Fibroblast of lung (primary cell): Measurements from ENCODE around the gene BDH1. TPM values are rescaled to one million over a fixed set of nuclear protein-coding genes. Genes with fewer than 3 reads are reported as not detected.
A peak's percentile ranks its signal among the peaks of the same experiment; 100 is the strongest.
"Not testable (repeated sequence)": the region's sequence is repeated elsewhere in the genome, so short reads cannot be mapped to it uniquely, and the experiment has no call there.

ENCODE experiments used
- DNase-seq, 2 donors: peaks; one replicate each; pipeline versions ENCODE4 v3.0.0 to v3.0.0-alpha.2; 2010; ENCODE audit warnings: low read depth in 2 of 2
- H2AFZ ChIP-seq: 2 replicates; pipeline ENCODE4 v1.5.1; 2012; ENCODE audit warnings: low read length, control low read depth, inconsistent platforms
- H3K27ac ChIP-seq: 2 replicates; pipeline ENCODE4 v1.5.1; 2011; ENCODE audit warnings: low read length, control low read depth; ENCODE audit not compliant: insufficient read depth
- H3K27me3 ChIP-seq: 2 replicates; pipeline ENCODE4 v1.5.1; 2011; ENCODE audit warnings: mild to moderate bottlenecking, low read length; ENCODE audit not compliant: control insufficient read depth, insufficient read depth
- H3K36me3 ChIP-seq: 2 replicates; pipeline ENCODE4 v1.5.1; 2011; ENCODE audit warnings: low read length; ENCODE audit not compliant: control insufficient read depth, insufficient read depth
- H3K4me1 ChIP-seq: 2 replicates; pipeline ENCODE4 v1.5.1; 2011; ENCODE audit warnings: low read length; ENCODE audit not compliant: control insufficient read depth, insufficient read depth; ENCODE audit errors: extremely low read depth
- H3K4me2 ChIP-seq: 2 replicates; pipeline ENCODE4 v1.5.1; 2011; ENCODE audit warnings: low read length, control low read depth; ENCODE audit not compliant: insufficient read depth; ENCODE audit errors: extremely low read depth
- H3K4me3 ChIP-seq, 4 experiments: fragments of 200-600 bp in 1 of 4; sonication (generic) in 1 of 4; replicated peaks in 1 of 4; 2 replicates each; pipeline ENCODE4 v1.5.1; 2011 to 2016; ENCODE audit warnings: low read length in 4 of 4, low read depth in 3 of 4, mild to moderate bottlenecking in 3 of 4, control low read depth in 2 of 4, inconsistent platforms in 1 of 4, mixed read lengths in 1 of 4; ENCODE audit not compliant: insufficient read depth in 1 of 4; ENCODE audit errors: control extremely low read depth in 1 of 4
- H3K79me2 ChIP-seq: 2 replicates; pipeline ENCODE4 v1.5.1; 2012; ENCODE audit warnings: mild to moderate bottlenecking, low read length, inconsistent platforms; ENCODE audit not compliant: control insufficient read depth, insufficient read depth
- H3K9ac ChIP-seq: 2 replicates; pipeline ENCODE4 v1.5.1; 2011; ENCODE audit warnings: mild to moderate bottlenecking, low read length, control low read depth; ENCODE audit not compliant: insufficient read depth
- H3K9me3 ChIP-seq: 2 replicates; pipeline ENCODE4 v1.5.1; 2012; ENCODE audit warnings: low read depth, low read length; ENCODE audit not compliant: control insufficient read depth, insufficient read depth
- H4K20me1 ChIP-seq: 2 replicates; pipeline ENCODE4 v1.5.1; 2011; ENCODE audit warnings: low read length; ENCODE audit not compliant: control insufficient read depth, insufficient read depth; ENCODE audit errors: extremely low read depth
- EZH2 ChIP-seq: IDR thresholded peaks from 2 replicates; pipeline ENCODE4 v1.5.1; 2012; ENCODE audit warnings: low read length, control low read depth, mild to moderate bottlenecking; ENCODE audit errors: missing control alignments
- polyA plus RNA-seq, 2 donors: library from polyadenylated mRNA; depleted of rRNA in 1 of 2; stranded (reverse) in 1 of 2; unstranded in 1 of 2; fragments of >200 nt; gene quantifications; 2 replicates each; pipeline ENCODE4 v1.2.1, GENCODE V29; 2011 to 2012; ENCODE audit warnings: missing spikeins in 1 of 2
- total RNA-seq: library from RNA; depleted of rRNA; stranded (reverse); fragments of >200 nt; gene quantifications from 2 replicates; pipeline ENCODE4 v1.2.1, GENCODE V29; 2014
- TF ChIP-seq, protein P1 (sequence below), 2 donors: IDR thresholded peaks in 1 of 2; conservative IDR thresholded peaks in 1 of 2; 1 replicate in 1 of 2; 2 replicates in 1 of 2; pipeline ENCODE4 v1.5.1; 2011 to 2012; ENCODE audit warnings: low read length in 2 of 2, control low read depth in 1 of 2, inconsistent platforms in 1 of 2, low read depth in 1 of 2, mild to moderate bottlenecking in 1 of 2

Gene BDH1
- total and polyA plus RNA-seq, 2 donors (not counting 1 experiment from before 2014, with no cell fraction given): 0.66 to 3.1 TPM

DNA sequence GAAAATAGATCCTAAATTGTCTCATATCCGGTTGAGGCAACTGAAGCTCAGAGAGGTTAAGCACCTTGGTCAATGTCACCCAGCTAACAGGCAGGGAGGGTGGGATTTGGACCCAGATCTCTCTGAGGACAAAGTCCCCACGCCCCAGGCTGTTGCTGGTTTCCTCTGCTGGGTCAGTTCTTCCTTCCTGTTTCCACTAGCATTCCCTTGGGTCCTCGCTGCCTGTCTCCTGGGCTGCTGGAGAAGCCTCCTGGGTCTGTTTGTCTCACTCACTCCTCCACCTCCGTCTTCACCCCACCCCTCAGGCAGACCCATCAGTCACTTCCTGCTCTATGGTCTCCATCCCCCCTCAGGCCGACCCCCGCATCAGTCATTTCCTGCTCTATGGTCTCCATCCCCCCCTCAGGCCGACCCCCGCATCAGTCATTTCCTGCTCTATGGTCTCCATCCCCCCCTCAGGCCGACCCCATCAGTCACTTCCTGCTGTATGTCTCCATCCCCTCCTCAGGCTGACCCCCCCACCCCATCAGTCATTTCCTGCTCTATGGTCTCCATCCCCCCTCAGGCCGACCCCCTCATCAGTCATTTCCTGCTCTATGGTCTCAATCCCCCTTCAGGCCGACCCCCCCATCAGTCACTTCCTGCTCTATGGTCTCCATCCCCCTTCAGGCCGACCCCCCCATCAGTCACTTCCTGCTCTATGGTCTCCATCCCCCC lies 38.7 kb downstream of the BDH1 start:
- DNase-seq: peak in 1 of 2 donors; percentile 44
- Histone ChIP-seq H3K4me2 (peak overlapping the region; percentile 59), H3K4me1 (peaks cover 13% of the 10 kb centered on the region), H3K27ac (peak overlapping the region; percentile 51), H2AFZ (peak overlapping the region; percentile 17)
- H3K79me2 ChIP-seq, H3K4me3 ChIP-seq, H3K36me3 ChIP-seq, H3K9ac ChIP-seq, H3K27me3 ChIP-seq, H4K20me1 ChIP-seq, H3K9me3 ChIP-seq: not testable (repeated sequence)

DNA sequence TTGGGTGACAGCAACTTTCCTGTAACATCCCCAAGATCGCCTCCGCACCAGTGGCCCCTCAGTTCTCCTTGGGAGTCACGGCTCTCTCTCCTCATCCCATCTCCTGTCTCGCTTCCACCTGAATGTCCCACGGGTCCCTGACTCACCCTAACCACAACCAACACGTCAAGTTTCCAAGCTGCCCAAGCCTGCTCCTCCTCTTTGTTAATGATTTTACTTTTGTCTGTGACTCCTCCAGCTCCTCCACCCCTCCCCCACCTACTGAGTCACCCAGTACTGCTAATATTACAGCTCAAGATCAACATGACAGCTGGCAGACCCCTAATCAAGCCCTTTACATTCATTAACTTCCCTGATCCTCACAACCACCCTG lies 39.3 kb downstream of the BDH1 start:
- peak overlapping the region; percentile 59 for H3K4me2 ChIP-seq
- no peaks in the 10 kb centered on the region for H3K79me2 ChIP-seq
- peak overlapping the region; percentile 17 for H2AFZ ChIP-seq
- H3K27ac ChIP-seq: peak overlapping the region; percentile 51
- H4K20me1 ChIP-seq: no peaks in the 10 kb centered on the region
- no peaks in the 10 kb centered on the region for H3K27me3 ChIP-seq
- DNase-seq: peak; percentile 74 to 97
- H3K4me1 ChIP-seq: peaks cover 13% of the 10 kb centered on the region
- TF ChIP-seq, protein P1, sequence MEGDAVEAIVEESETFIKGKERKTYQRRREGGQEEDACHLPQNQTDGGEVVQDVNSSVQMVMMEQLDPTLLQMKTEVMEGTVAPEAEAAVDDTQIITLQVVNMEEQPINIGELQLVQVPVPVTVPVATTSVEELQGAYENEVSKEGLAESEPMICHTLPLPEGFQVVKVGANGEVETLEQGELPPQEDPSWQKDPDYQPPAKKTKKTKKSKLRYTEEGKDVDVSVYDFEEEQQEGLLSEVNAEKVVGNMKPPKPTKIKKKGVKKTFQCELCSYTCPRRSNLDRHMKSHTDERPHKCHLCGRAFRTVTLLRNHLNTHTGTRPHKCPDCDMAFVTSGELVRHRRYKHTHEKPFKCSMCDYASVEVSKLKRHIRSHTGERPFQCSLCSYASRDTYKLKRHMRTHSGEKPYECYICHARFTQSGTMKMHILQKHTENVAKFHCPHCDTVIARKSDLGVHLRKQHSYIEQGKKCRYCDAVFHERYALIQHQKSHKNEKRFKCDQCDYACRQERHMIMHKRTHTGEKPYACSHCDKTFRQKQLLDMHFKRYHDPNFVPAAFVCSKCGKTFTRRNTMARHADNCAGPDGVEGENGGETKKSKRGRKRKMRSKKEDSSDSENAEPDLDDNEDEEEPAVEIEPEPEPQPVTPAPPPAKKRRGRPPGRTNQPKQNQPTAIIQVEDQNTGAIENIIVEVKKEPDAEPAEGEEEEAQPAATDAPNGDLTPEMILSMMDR (conservative IDR thresholded peaks at IDR 0.05 in 1 of 2, IDR thresholded peaks at IDR 0.05 in 1 of 2; ENCODE audit: low read depth in 1 of 2, low read length in 2 of 2): no peak
- TF ChIP-seq EZH2: no peak
- no peak overlapping the region for H3K9ac ChIP-seq
- no peaks in the 10 kb centered on the region for H3K9me3 ChIP-seq
- H3K4me3 ChIP-seq: no peak overlapping the region
- no peaks in the 10 kb centered on the region for H3K36me3 ChIP-seq

DNA sequence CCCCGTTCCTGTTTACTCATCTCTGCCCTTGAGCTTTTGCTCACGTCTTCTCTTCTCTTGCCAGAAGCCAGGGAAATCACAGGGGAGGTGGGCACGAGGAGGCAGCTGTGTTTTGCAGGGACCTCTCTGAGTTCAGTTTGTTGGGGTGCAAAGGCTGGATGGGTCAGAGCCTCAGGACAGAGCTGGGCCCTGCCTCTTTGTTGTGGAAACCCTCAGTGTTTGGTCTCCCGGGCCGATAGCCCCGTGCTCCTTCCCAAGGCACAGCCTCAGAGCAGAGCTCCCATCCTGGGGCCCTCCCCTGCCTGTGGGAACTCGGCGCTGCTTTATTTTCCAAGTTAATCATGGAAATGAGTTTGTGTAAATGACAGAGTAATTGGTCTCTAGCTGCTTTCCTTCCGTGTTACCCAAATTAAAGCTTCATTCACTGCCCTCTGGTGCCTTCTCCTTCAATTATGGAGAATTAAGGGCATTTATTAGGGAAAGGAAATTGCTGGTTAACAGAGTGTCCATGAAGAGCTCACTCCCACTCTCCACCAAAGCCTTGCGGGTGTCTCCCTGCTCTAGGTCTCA lies 40.9 kb downstream of the BDH1 start:
- Histone ChIP-seq H2AFZ (no peak overlapping the region), H3K9ac (no peak overlapping the region), H3K36me3 (no peaks in the 10 kb centered on the region), H3K79me2 (no peaks in the 10 kb centered on the region), H3K4me3 (no peak overlapping the region), H4K20me1 (no peaks in the 10 kb centered on the region), H3K27ac (no peak overlapping the region), H3K27me3 (no peaks in the 10 kb centered on the region), H3K4me2 (no peak overlapping the region), H3K9me3 (no peaks in the 10 kb centered on the region), H3K4me1 (peaks cover 10% of the 10 kb centered on the region)
- TF ChIP-seq EZH2: no peak
- TF ChIP-seq, protein P1 (conservative IDR thresholded peaks at IDR 0.05 in 1 of 2, IDR thresholded peaks at IDR 0.05 in 1 of 2; ENCODE audit: low read depth in 1 of 2, low read length in 2 of 2): no peak
- DNase-seq: no peak
